ENCODE results near the gene RMDN2. TPM values are rescaled to one million over a fixed set of nuclear protein-coding genes. Genes with fewer than 3 reads are reported as not detected.

The RMDN2 gene
- total RNA-seq, 1 donor from 2014 or later = 4.1 TPM

- no peak overlapping the region for H3K4me3 Mint-ChIP-seq
- no peaks in the 10 kb centered on the region for H3K9me3 Mint-ChIP-seq
- no peak overlapping the region for H3K27ac Mint-ChIP-seq (ENCODE audit: unreplicated experiment)
- H3K27me3 Mint-ChIP-seq (ENCODE audit: low read depth) = no peaks in the 10 kb centered on the region
- TF ChIP-seq CTCF (conservative IDR thresholded peaks at IDR 0.05) = no peak
- H3K4me1 Mint-ChIP-seq = no peaks in the 10 kb centered on the region
- DNase-seq (ENCODE audit: low read depth, low spot score) = no peak
- H3K36me3 Mint-ChIP-seq (ENCODE audit: low read depth) = no peaks in the 10 kb centered on the region
Observed at GRCh38 chr2:37906131-37906530, 19.0 kb upstream of the RMDN2 start.

DNA sequence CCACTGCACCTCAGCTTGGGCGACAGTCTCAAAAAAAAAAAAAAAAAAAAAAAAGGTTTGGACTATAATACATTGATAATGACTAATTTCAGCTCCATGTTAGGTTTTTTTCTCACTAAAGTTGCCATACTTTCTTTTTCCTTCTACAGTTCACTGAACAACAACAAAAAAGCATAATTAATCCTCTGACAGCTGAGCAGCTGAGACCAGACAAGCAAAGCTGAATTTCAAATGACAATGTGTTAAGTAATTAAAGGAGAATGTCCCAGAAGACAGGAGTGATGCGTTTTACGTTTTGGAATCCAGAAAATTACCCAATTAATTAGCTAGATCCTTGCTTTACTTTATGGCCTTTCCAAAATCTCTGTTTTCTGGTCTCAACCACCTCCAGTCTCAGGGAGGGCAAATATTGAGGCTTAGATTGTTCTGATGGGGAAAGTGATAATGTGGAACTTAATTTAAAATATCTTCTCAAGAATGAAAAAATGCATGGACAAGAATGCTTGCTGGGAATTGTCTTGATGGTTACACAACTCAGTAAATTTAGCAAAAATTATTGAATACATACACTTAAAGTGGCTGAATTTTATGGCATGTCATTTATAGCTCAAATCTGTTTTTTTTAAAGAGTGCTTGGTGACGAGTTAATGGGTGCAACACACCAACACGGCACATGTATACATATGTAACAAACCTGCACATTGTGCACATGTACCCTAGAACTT, 17.4 kb upstream of the RMDN2 start:
- Mint-ChIP-seq H3K4me1 (no peaks in the 10 kb centered on the region), H3K27ac (ENCODE audit: unreplicated experiment) (no peak overlapping the region), H3K36me3 (ENCODE audit: low read depth) (no peaks in the 10 kb centered on the region), H3K9me3 (no peaks in the 10 kb centered on the region), H3K27me3 (ENCODE audit: low read depth) (no peaks in the 10 kb centered on the region), H3K4me3 (no peak overlapping the region)
- no peak for DNase-seq (ENCODE audit: low read depth, low spot score)
- no peak for TF ChIP-seq CTCF (conservative IDR thresholded peaks at IDR 0.05)

- H3K36me3 Mint-ChIP-seq (ENCODE audit: low read depth) = no peaks in the 10 kb centered on the region
- DNase-seq (ENCODE audit: low read depth, low spot score) = no peak
- no peaks in the 10 kb centered on the region for H3K9me3 Mint-ChIP-seq
- H3K27me3 Mint-ChIP-seq (ENCODE audit: low read depth) = no peaks in the 10 kb centered on the region
- H3K4me1 Mint-ChIP-seq = no peaks in the 10 kb centered on the region
- H3K27ac Mint-ChIP-seq (ENCODE audit: unreplicated experiment) = no peak overlapping the region
- TF ChIP-seq CTCF (conservative IDR thresholded peaks at IDR 0.05) = no peak
- H3K4me3 Mint-ChIP-seq = no peak overlapping the region
Observed at GRCh38 chr2:37911296-37911873, 13.7 kb upstream of the RMDN2 start.

GRCh38 chr2:37912056-37912455, 13.0 kb upstream of the RMDN2 start:
- no peak for TF ChIP-seq CTCF (conservative IDR thresholded peaks at IDR 0.05)
- Mint-ChIP-seq H3K9me3 (no peaks in the 10 kb centered on the region), H3K27ac (ENCODE audit: unreplicated experiment) (no peak overlapping the region), H3K36me3 (ENCODE audit: low read depth) (no peaks in the 10 kb centered on the region), H3K4me3 (no peak overlapping the region), H3K27me3 (ENCODE audit: low read depth) (no peaks in the 10 kb centered on the region), H3K4me1 (no peaks in the 10 kb centered on the region)
- DNase-seq (ENCODE audit: low read depth, low spot score) = no peak

DNA sequence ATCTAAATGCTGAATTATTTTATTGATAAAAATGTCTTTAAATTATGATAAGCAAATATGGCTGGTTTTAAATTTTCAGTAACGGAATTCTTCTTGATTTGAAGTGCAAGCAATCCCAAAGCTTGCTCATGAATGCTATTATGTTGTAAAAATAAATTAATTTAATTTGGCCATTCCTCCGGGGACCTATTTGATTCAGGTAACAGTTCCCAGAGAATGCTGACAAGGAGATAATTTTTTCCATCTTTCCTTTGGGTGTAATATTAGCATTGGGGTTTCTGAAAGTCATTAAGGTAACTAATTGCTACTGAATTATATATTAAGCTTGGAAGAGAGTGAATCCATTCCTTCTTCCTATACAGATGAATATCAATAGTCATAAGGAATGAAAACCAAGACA, 12.5 kb upstream of the RMDN2 start:
- TF ChIP-seq CTCF (conservative IDR thresholded peaks at IDR 0.05) = no peak
- Mint-ChIP-seq H3K4me1 (no peaks in the 10 kb centered on the region), H3K27ac (ENCODE audit: unreplicated experiment) (no peak overlapping the region), H3K4me3 (no peak overlapping the region), H3K27me3 (ENCODE audit: low read depth) (no peaks in the 10 kb centered on the region), H3K9me3 (no peaks in the 10 kb centered on the region), H3K36me3 (ENCODE audit: low read depth) (no peaks in the 10 kb centered on the region)
- DNase-seq (ENCODE audit: low read depth, low spot score) = no peak

Data from neural crest cell (in vitro differentiated cells).